GM18861 (cell line): ENCODE data around the gene SLC41A2.
"Not testable (repeated sequence)": the region's sequence is repeated elsewhere in the genome, so short reads cannot be mapped to it uniquely, and the experiment has no call there.

Experiments used
- ATAC-seq: cut with Tn5 transposase; IDR thresholded peaks from one replicate; pipeline ENCODE4 v1.9.1; 2021; ENCODE audit not compliant: unreplicated experiment

SLC41A2 gene, protein sequence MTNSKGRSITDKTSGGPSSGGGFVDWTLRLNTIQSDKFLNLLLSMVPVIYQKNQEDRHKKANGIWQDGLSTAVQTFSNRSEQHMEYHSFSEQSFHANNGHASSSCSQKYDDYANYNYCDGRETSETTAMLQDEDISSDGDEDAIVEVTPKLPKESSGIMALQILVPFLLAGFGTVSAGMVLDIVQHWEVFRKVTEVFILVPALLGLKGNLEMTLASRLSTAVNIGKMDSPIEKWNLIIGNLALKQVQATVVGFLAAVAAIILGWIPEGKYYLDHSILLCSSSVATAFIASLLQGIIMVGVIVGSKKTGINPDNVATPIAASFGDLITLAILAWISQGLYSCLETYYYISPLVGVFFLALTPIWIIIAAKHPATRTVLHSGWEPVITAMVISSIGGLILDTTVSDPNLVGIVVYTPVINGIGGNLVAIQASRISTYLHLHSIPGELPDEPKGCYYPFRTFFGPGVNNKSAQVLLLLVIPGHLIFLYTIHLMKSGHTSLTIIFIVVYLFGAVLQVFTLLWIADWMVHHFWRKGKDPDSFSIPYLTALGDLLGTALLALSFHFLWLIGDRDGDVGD

DNA sequence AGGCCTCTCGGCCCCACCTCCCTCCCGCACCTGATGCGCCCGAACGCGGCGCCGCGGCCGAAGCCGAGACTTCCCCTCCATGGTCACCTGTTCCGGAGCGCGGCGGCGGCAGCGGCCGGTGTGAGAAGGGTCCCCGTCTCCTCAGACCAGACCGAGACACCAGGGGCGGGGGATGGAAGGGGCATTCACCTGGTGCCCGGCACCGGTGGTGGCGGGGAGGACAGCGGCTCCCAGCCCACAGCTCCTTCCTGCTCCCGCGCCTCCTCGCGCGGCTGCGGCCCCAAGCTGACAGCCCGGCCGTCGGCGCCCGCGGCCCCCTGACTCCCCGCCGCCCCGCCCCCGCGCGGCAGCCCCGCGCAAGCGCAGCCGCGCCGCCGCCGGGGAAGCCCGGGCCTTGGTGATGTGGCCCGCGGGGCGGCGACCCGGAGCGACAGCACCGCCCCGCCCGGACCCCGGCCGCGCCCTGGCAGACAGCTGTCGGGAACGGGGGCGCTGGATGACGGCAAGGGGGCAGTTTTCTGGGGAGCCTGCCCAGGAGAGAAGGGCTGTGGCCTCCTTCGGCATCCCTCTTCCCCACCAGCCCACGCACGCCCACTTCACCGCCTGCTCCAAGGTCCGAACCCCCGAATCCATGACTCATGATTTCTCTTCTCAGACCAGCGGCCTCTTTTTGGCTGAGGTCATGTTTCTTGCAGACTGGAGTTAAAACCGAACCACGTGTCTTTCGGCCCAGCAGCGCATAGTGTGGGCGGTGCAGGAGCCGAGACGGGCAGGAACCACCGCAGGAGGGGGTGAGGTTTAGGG lies at the start of gene SLC41A2:
Gene SLC41A2 (minus strand): TSS at position 290 of the 804 bp plus-strand sequence. CDS start 29,763 bp downstream, outside the sequence.
- peak; percentile 68 for ATAC-seq

DNA sequence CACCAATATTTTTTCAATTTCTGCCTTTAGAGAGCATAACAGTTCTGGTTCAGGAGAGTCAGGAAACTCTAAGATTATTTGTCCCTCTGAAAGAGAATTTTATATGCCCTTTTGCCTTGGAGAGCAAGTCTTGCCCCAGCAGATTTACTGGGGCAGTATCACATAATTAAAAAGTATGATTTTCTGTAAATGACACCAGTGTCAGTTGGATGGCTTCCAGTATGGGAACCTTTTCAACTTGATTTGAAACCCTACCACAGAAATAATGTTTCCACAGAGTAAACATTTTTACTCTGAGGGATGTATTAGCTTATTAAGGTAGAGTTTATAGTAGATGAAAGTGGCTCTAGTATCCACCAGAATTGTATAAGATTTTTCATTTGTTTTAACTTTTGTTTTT lies 43.4 kb upstream of the SLC41A2 start:
- no peak for ATAC-seq

DNA sequence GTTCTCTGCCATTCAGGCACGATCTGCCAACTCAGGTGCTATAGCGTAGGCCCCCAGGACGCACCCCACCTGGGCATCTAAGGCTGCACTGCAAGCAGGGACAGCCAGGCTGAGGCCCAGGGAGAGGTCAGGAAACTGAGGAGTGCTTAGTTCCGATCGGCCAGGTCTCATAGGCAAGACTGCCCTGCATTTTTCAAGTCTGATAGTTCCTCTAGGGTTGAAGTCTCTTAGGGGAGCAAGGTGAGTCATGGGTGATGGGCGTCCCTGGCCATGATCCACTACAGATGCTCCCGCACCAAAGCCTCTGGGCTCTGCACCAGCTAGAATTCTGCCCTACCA lies 41.2 kb upstream of the SLC41A2 start:
- ATAC-seq = no peak

DNA sequence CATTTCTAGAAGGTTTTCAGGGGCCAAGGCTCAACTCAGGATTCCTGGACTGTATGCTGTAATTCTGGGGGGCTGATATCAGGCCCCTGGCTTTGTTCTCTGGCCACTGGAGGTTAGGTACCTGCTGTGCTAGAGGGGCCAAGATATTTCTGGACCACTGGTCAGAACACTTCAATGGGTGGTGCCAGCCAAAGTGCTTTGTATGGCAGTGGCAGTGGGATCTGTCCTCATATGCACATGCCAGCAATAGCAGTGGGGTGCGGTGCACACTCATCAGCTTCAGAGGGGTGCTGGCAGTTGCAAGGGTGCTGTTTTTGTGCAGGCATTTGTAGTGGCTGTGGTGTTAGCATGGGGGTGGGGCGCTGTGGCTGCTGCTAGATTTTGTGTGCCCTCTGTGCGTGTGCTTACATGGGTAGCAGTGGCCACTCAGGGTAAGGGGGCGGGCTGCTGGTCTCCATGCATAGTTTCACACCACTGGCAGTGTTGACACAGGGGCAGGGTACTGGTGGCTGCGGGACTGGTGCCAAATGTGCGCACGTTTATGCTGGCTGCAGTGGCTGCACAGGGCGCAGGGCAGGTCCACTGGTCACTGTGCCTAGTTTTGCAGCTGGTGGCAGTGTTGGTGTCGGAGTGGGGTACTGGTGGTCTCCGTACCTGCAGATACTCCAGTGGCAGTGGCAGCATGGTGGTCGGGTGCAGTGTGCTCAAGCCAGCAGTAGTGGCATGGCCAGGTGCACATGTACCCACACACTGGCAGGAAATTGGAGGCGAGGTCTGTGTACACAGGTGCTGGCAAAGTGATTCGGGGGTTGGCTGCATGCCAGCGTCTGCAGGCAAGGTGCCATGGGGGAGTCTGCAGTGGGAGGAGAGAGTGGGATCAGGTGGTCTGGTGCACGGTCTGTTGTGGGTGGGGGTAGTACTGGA lies 40.6 kb upstream of the SLC41A2 start:
- no peak for ATAC-seq

DNA sequence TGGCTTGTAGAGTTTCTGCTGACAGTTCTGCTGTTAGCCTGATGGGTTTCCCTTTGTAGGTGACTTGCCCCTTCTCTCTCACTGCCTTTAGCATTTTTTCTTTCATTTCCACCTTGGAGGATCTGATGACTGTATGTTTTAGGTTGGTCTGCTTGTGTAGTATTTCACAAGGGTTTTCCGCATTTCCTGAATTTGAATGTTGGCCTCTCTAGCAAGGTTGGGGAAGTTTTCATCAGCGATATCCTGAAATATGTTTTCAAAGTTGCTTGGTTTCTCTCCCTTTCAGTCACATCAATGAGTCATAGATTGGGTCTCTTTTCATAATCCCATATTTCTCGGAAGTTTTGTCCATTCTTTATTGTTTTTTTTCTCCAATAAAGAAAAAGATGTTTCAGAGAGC lies 39.5 kb upstream of the SLC41A2 start:
- ATAC-seq = no peak

DNA sequence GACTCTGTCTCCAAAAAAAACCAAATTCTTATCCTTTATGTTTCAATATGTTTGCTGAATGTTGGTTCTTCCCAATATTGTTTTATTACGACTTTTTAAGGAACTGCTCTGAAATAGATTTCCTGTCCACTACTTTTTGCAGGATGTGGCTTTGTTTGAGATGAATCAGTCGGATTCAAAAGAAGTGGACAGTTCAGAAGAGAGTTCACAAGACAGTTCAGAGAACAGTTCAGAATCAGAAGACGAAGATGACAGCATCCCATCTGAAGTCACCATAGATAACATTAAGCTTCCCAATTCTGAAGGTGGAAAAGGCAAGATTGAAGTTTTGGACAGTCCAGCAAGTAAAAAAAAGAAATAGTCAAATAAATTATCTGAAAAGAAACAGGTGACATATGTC lies 36.2 kb upstream of the SLC41A2 start:
- no peak for ATAC-seq

DNA sequence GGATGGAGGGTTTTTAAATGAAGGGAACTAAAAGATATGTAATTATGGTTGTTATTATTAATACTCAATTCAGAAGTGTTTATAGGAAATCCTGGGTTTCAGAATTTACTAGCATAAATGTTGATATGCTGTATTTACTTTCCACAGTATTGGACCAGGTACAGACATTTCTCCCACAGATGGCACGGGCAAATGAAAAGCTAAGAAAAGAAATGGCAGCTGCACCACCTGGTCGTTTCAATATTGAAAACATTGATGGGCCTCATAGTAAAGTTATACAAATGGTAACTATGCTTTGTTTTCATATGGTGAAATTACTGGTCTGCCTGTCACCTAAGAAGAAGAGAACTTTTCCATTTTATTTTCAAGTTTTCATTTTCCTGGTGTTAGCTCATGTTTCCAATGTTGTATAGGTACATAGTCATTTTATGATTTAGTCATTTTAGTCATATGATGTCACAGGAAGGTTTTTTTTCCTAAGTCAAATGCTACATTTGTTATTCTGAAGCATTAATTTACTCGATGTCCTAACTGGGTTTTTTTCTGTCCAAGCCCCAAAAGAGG lies 33.6 kb upstream of the SLC41A2 start:
- no peak for ATAC-seq

DNA sequence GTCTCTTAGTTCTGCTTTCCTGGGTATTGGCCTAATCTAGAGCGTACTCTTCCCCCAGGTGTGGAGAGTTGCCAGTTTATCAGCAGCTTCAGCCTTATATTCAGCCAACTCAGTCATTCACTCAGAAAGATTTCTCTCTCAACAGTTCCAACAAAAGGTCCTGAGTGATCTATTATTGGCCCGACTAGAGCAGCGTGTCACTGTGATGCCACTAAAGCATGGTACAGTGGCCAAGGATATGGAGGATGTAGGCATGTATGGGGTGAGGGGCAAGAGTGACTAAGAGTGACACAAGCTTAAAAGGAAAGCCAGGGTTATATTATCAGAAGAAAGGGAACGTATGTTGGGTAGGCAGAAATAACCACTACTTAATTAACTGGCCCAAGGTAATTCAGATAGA lies 32.9 kb upstream of the SLC41A2 start:
- ATAC-seq = no peak

DNA sequence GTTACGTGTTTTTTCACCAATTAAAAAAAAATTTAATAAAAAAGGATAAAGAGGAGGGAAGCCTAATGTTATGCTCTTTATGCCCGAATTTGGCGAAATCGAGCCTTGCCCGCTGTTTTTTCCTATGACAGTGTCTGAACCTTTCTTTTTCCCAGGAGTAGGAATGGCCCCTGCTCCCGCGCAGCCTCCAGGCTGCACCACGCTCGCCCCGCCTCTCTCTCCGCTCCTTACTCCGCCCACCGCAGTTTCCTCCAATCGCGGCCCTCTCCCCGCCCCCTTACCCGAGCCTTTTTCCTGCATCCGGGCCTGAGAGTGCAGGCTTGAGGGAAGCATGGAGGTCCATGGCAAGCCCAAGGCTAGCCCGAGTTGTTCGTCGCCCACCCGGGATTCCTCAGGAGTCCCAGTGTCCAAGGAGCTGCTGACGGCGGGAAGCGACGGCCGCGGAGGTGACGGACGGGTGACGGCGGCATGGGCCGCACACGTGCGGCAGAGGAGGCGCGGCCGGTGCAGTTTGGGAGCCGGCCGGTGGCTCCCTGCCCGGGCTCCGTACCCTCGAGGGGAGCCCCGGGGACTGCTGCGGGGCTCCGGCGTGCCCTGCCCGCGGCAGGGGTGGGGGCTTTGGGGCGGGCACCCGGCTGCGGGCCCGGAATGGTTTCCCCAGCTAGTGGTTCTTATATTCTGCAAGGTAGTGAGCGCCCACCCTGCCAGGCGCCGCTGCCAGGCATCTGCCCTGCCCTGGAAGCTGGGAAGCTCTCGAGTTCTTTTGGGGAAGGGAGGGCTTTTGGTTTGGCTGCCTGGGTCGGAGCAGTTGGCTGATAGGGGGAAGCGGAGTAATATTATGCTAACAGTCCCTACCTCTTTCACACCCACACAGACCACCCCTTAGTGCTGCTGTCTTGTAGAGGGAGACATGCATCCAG lies 28.2 kb upstream of the SLC41A2 start, which contains the start of gene NOPCHAP1:
Gene NOPCHAP1 (plus strand): TSS at position 295 of the 920 bp plus-strand sequence. CDS start 37 bp downstream, at position 332.
- ATAC-seq = peak; percentile 75

DNA sequence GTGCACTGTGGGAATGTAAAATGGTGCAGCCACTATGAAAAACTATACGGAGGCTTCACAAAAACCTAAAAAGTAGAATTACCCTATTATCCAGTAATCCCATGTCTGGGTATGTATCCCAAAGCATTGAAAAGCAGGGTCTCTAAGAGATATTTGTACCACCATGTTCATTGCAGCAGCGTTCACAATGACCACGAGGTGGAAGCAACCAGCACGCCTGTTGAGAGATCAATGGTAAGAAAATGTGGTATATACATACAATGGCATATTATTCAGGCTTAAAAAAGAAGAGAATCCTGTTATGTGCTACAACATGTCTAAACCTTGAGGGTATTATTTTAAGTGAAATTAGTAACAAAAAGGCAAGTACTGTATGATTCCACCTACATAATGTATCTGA lies 27.1 kb upstream of the SLC41A2 start:
- ATAC-seq = no peak

DNA sequence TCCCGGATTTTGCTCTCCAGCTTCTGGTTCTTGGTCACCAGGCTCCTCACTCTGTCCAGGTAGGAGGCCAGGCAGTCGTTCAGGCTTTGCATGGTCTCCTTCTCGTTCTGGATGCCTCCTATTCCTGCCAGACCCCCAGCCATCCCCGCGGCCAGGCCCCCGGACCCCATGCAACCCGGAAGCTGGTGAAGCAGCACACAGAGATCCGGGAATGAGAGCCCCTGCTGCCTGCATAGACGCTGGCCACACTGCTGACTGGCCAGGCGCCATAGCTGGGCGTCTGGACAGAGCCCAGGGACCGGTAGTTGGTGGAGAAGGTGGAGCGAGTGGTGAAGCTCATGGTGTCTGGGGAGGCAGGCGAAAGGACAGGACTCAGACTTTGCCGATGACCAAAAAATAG lies 19.6 kb upstream of the SLC41A2 start:
- not testable (repeated sequence) for ATAC-seq

DNA sequence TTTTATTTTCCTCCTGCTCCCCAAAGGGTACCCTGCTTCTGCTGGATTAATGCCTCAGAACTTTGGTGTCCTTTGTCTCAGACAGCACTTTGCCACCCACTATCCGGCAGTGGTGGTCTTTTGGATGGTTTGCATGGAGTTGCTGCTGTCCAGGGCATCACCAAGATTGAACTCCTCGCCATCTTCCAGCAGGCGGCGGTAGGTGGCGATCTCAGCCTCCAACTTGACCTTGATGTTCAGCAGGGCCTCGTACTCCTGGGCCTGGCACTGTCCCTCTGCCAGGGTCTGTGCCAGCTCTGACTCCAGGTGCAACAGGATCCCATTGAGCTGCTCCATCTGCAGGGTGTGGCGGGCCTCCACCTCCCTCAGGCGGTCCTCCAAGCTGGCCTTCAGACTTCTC lies 18.6 kb upstream of the SLC41A2 start:
- ATAC-seq = no peak

DNA sequence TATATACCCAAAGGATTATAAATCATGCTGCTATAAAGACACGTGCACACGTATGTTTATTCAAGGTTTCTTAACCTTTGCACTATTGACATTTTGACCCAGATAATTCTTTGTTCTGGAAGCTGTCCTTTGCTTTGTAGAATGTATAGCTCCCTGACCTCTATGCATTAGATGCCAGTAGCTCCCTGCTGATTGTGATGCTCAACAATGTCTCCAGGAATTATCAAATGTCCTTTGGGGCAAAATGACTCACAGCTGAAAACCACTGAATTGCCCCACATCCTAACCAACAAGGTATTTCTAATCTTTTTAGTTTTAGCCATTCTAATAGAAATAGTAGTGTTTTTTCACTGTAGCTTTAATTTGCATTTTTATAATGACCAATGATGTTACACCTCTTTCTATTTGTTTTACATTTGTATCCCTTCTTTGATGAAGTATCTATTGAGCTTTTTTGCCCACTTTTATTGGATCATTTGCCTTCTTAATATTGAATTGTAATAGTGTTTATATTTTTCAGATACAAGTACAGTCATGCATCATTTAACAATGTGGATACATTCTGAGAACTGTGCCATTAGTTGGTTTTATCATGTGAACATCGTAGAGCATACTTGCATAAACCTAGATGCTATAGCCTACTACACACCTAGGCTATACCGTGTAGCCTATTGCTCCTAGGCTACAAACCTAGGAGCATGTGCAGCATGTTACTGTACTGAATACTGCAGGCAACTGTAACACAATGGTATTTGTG lies 17.7 kb upstream of the SLC41A2 start:
- no peak for ATAC-seq

DNA sequence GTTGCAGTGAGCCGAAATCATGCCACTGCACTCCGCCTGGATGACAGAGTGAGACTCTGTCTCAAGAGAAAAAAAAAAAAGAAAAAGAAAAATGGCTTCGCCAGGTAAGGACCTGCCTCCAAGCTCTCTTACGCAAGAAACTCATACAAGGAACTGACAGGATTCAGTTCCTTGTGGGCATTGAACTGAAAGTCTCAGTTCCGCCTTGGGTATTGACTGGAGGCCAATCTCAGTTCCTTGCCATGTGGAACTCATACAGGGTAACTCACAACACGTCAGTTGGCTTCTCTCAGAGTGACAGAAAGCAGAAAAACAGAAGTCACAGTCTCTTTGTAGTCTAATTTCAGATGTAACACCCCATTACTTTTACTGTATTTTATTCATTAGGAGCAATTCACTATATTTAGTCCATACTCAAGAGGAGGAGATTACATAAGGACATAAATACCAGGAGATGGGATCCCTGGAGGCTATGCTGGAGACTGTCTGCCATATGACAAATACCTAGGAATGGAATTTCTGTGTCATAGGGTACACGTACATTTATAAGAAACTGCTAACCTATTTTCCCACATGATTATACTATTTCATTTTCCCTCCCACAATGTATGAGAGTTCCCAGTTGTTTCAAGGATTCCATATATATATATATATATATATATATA lies 16.7 kb upstream of the SLC41A2 start:
- ATAC-seq = peak; percentile 99

DNA sequence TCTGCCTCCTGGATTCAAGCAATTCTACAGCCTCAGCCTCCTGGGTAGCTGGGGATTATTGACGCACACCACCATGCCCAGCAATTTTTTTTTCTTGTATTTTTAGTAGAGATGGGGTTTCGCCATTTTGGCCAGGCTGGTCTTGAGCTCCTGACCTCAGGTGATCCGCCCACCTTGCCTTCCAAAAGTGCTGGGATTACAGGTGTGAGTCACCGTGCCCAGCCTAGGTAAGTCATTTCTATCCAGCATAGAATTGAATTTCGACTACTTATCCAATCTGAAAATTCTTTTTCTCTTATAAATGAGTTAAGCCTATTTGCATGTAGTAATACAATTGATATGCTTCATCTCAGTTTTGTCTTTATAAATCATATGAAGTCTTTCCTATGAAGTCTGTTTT lies 15.2 kb upstream of the SLC41A2 start:
- ATAC-seq = no peak

DNA sequence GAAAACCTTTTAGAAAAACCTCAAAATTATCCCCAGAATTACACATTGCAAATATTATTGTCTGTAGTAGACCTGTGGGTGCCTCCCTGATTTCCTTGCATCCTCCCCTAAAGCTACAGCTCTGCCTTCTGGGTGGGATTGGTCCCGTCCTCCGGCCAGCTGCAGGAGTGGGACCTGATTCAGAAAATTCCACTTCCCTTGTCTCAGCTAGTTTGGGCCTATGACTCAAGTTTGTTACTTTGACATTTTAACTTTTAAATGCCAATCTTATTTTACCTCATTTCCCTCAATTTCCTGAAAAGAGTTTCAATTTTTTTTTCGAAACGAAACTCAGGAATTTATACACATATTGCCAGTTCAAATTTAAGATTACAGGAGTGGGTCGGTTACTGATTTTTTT lies 13.2 kb upstream of the SLC41A2 start:
- ATAC-seq = no peak

DNA sequence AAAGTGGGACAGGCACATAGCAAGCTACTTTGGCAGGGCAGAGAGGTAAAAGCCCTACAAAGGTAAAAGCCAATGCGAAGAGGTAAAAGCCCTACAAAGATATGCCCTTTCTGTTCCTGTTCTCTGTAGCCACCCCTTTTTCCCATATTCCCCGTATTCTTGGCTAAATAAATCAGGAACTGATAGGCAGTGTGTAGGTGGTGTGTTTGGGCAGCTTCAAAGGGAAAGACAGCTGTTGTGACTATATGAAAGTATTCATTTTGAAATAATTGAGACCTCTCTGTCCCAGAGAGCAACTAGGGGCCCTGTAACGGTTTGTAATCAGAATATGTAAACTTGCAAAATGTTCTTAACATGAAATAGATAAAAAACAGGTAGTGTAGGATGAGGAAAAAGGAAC lies 11.3 kb upstream of the SLC41A2 start:
- no peak for ATAC-seq

DNA sequence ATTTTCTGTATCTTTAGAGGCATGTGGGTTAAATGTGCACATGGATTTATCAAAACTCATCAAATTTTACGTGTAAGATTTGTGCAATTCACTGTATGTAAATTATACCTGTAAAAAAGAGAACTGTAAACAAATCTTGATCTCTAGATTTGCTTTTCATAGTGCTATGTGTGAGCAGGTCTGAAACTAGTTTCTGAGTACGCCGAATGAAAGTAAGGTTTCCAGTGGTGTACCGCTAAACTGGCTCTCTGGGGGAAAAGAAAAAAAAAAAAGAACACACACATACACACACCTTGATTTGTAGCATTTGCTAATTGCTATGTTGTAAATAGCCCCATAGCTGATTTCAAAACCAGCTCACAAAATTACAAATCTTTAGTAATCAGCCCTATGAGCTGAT lies 8.6 kb upstream of the SLC41A2 start:
- ATAC-seq = peak; percentile 87
